ENCODE measurements around the gene RMI2.

RMI2 gene

DNA sequence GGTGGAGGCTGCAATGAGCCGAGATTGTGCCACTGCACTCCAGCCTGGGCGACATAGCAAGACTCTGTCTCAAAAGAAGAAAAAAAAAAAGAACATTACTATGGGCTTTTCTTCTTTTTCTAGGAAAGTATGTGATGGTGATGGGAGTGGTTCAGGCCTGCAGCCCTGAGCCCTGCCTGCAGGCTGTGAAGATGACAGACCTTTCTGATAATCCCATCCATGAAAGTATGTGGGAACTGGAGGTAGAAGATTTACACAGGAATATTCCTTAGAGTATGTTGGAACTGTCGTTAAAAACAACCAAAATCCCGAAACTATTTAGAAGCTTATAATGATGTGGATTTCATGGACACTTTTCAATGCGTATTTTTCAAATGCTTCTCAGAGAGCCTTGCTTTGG is 5.3 kb downstream of the RMI2 start:
- Mint-ChIP-seq H3K36me3 (ENCODE audit: low read depth) (peaks cover 19% of the 10 kb centered on the region), H3K9me3 (no peaks in the 10 kb centered on the region), H3K4me3 (no peak overlapping the region), H3K4me1 (peaks cover 52% of the 10 kb centered on the region), H3K27ac (no peak overlapping the region), H3K27me3 (no peaks in the 10 kb centered on the region)
- ATAC-seq (no peak), DNase-seq (no peak)

DNA sequence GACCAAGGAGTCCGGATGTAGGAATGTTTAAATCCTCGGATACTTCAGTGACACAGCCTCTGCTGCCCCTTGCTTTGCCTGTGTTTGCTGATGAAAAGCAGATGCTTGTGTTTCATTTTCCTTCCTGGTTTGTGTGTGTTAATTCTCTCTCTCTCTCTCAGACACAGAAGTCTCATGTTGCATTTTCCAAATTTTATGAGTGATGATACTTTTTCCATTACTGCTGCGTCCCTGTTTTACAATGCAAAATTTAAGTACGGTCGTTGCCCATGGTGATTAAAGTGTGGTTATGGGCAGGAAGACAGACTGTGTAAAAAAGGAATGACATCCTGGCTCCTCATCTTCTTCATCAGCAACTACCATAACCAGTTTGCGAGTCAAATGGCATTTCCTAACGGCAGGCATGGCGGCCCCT is 5.7 kb downstream of the RMI2 start:
- Mint-ChIP-seq H3K4me3 (no peak overlapping the region), H3K27ac (no peak overlapping the region), H3K9me3 (no peaks in the 10 kb centered on the region), H3K27me3 (no peaks in the 10 kb centered on the region), H3K36me3 (ENCODE audit: low read depth) (peaks cover 21% of the 10 kb centered on the region), H3K4me1 (peaks cover 55% of the 10 kb centered on the region)
- no peak for ATAC-seq
- DNase-seq, result no peak

DNA sequence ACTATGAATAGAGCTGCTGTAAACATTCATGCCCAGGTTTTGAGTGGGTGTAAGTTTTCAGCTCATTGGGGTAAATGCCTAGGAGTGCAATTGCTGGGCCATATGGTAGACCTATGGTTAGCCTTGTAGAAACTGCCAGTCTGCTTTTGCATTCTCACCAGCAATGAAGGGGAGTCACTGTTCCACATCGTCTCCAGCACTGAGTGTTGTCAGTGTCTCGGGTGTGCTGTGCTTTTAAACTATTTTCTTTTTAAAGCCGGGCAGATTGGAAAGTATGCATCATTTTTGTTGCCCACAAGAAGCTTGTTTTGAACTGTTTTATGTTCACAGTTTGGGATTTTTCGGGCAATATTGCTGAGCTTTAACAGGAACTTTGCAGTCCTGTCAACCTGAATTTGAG is 7.9 kb downstream of the RMI2 start:
- ATAC-seq (no peak), DNase-seq (no peak)
- Mint-ChIP-seq H3K36me3 (ENCODE audit: low read depth) (peaks cover 21% of the 10 kb centered on the region), H3K4me3 (no peak overlapping the region), H3K27ac (peak overlapping the region; percentile 0), H3K27me3 (peaks cover 5% of the 10 kb centered on the region), H3K9me3 (no peaks in the 10 kb centered on the region), H3K4me1 (peaks cover 63% of the 10 kb centered on the region)

DNA sequence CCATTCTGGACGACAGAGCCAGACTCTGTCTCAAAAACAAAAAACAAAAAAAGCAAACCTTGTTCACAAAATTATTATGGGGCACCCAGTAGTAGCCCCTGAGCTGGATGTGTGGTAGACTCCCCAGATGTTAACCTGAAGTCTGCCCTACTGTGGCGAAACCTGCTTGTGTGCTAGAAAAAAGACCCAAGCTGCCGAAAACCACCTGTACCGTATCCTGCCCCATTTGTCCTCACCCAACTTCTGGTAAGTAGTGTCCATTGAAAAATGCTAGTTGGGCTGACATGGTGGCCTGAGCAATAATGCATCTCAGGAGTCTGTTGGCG is 9.1 kb downstream of the RMI2 start:
- Mint-ChIP-seq H3K27me3 (peaks cover 9% of the 10 kb centered on the region), H3K4me1 (peaks cover 69% of the 10 kb centered on the region), H3K36me3 (ENCODE audit: low read depth) (peaks cover 21% of the 10 kb centered on the region), H3K9me3 (no peaks in the 10 kb centered on the region), H3K27ac (peak overlapping the region; percentile 89), H3K4me3 (peak overlapping the region; percentile 54)
- DNase-seq (no peak), ATAC-seq (peak; percentile 9)

DNA sequence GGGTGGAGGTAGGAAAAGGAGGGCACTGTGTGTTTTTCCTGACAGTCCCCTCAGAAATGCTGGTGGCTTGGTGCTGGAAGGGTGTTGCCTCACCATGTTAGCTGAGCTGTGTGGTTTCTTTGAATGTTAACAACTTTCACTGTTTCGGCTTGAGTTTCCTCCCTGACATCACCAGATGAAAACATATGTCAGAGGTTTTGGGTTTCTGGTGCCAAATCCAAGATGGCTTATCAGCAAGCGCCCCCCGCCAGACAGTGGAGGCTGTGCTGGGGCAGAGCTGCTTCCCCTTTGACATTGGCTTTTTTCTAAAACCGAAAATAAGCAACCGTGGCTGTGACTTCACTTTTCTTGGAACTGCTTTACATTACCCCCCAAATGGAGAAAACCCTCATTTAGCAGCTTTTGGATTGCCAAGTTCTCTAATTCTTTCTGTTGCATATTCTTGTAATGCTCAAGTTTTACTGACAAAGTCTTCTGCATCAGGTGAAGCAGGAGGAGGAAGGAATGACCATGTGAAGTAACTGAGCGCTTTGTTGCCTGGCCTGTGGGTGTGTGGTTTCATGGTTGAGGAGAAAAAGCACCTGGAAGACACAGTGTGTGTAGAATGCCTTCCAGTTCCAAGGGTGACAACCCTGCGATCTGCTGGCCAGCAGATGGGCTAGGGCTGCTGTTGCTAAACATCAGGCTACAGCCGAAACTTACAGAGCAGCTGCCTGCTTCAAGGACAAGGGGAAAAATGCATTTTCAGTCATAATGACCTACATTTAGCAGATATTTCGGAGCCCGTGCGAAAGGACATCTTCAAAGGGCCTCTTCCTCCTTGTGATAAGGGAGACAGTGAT is 9.7 kb downstream of the RMI2 start:
- ATAC-seq (peak; percentile 94), DNase-seq (peak; percentile 77)
- peaks cover 21% of the 10 kb centered on the region for H3K36me3 Mint-ChIP-seq (ENCODE audit: low read depth)
- peak overlapping the region; percentile 89 for H3K27ac Mint-ChIP-seq
- peak overlapping the region; percentile 54 for H3K4me3 Mint-ChIP-seq
- no peaks in the 10 kb centered on the region for H3K9me3 Mint-ChIP-seq
- H3K27me3 Mint-ChIP-seq, result peaks cover 9% of the 10 kb centered on the region
- peaks cover 67% of the 10 kb centered on the region for H3K4me1 Mint-ChIP-seq

DNA sequence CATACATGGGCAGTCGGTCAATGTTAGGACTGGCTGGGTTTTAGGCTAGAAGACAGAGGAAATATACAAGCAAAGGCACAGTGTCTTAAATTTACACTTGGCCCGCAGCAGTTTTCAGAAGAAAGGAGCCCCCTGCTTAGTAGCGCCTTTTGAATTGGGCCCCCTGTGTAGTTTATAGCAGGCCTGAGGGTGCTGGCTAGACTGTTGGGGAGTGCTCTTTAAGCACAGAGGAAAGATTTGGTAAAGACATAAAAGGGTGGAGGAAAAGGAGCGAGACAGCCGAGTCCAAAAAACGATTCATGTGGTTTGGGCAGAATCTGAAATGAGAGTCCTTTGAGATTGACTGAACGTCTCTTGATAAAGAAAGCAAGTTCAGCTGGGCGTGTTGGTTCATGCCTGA is 10.6 kb downstream of the RMI2 start:
- ATAC-seq (peak; percentile 18), DNase-seq (no peak)
- Mint-ChIP-seq H3K36me3 (ENCODE audit: low read depth) (peaks cover 17% of the 10 kb centered on the region), H3K4me1 (peaks cover 64% of the 10 kb centered on the region), H3K4me3 (peak overlapping the region; percentile 54), H3K27ac (peak overlapping the region; percentile 89), H3K27me3 (peaks cover 11% of the 10 kb centered on the region), H3K9me3 (no peaks in the 10 kb centered on the region)

DNA sequence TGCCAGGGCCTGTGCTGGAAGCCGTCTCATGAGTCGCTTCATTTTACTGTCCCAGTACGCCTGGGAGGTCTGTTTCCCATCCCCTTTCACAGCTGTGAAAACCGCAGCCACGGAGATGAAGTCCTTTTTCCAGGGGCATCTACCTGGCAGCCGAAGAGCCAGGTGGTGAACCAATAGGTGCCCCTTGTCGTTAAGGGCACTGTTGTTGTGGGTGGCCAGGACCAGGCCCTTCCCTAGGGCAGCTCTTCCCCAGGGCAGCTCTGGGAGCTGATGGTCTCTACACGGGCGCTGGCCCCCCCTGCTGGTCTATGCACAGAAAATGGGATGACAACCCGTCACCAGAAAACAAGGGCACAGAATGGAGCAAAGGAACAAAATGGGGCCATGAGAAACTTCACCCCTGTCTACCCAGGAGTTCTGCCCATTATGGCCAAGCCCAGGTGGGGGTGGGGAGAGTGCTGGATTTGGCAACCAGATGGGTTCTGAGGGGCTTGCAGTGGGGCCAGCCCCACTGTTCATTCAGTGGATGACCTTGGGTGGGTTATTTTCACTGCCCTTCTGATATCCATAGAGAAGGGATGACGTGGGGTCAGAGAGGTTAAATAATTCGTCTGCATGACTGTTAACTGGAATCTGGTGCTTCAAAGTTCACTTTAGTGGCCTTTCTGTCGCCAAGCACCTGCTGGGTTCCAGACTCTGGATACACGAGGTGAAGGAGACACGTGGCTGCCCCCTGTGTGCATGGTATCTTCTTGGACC is 11.5 kb downstream of the RMI2 start:
- DNase-seq, result peak; percentile 68
- Mint-ChIP-seq H3K9me3 (no peaks in the 10 kb centered on the region), H3K4me1 (peaks cover 67% of the 10 kb centered on the region), H3K27me3 (peaks cover 12% of the 10 kb centered on the region), H3K27ac (no peak overlapping the region), H3K4me3 (peak overlapping the region; percentile 36), H3K36me3 (ENCODE audit: low read depth) (peaks cover 10% of the 10 kb centered on the region)
- ATAC-seq, result no peak

DNA sequence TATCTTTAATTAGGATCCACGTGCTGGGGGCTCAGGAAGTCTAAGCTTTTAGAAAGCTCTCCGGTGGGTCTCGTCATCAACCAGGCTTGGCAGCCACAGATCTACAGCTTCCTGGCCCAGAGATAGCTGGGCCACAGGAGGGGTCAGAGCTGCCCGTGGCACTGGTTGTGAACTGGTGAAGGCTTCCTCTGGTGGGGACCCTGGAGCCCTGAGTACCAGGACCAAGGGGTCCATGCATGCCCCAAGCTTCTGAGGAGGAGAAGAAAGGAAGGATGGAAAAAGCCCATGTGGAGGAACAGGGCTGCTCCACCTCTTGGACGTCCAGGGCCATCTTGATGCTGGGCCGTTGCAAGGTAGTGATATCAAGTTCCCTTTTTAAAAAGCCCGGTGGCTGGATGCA is 13.3 kb downstream of the RMI2 start:
- peaks cover 12% of the 10 kb centered on the region for H3K27me3 Mint-ChIP-seq
- no peak overlapping the region for H3K27ac Mint-ChIP-seq
- peaks cover 2% of the 10 kb centered on the region for H3K36me3 Mint-ChIP-seq (ENCODE audit: low read depth)
- peaks cover 76% of the 10 kb centered on the region for H3K4me1 Mint-ChIP-seq
- no peaks in the 10 kb centered on the region for H3K9me3 Mint-ChIP-seq
- H3K4me3 Mint-ChIP-seq, result no peak overlapping the region
- DNase-seq (no peak), ATAC-seq (no peak)

DNA sequence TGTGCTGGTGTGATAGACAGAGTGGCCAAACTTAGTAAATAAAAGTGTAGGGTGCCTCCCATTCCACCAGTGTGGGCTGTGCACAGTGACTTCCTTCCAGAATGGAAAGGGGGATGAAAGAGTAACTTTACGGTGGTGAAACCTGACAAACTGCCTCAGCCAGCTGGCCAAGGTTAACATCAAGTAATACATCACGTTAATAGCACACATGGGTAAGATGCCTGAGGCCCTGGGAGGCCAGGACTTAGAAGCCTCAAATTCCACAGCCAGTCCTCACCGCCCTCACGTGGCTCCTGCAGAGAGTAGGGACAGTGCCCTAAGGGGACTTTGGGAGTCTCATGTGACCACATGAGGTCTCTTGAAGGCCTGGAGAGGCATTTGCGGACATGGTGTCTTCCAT is 14.1 kb downstream of the RMI2 start:
- H3K4me1 Mint-ChIP-seq, result peaks cover 74% of the 10 kb centered on the region
- H3K27ac Mint-ChIP-seq, result peak overlapping the region; percentile 31
- no peak overlapping the region for H3K4me3 Mint-ChIP-seq
- peaks cover 12% of the 10 kb centered on the region for H3K27me3 Mint-ChIP-seq
- DNase-seq (no peak), ATAC-seq (no peak)
- peaks cover 2% of the 10 kb centered on the region for H3K36me3 Mint-ChIP-seq (ENCODE audit: low read depth)
- no peaks in the 10 kb centered on the region for H3K9me3 Mint-ChIP-seq

DNA sequence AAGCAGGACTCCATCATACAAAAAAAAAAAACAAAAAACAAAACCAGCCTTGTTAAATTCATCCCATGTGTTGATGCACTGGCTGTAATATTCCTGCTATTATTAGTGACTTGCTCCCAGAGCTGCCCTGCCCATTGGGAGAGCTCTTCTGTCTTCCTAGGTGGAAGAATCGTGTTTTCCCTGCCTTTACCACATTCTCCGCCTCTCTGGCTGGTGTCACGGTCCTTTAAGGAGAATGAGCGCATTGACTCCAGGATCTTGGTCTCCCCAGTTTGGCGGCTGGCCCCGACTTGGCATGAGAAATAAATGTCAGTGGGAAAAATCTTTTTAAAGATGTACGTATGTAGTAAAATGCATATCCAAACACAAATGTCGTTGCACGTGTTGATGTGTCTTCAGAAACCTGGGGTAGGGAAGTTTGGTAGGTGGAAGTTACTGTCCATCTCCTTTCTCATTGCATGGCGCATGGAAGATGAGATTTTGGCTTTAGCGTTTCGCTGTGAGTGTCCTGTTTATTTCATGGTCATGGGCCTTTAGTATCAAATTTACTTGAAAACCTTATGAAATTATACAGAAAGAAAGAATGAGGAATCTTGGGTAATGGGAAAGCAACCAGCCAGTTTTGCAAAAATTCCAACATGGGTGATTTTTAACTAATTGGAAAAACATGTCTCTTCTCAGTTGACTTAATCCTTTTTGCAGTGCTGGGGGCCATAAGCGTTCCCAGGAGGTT is 15.5 kb downstream of the RMI2 start:
- Mint-ChIP-seq H3K9me3 (no peaks in the 10 kb centered on the region), H3K4me1 (peaks cover 66% of the 10 kb centered on the region), H3K27me3 (peaks cover 12% of the 10 kb centered on the region), H3K27ac (no peak overlapping the region), H3K36me3 (ENCODE audit: low read depth) (peaks cover 1% of the 10 kb centered on the region), H3K4me3 (no peak overlapping the region)
- DNase-seq (no peak), ATAC-seq (no peak)

DNA sequence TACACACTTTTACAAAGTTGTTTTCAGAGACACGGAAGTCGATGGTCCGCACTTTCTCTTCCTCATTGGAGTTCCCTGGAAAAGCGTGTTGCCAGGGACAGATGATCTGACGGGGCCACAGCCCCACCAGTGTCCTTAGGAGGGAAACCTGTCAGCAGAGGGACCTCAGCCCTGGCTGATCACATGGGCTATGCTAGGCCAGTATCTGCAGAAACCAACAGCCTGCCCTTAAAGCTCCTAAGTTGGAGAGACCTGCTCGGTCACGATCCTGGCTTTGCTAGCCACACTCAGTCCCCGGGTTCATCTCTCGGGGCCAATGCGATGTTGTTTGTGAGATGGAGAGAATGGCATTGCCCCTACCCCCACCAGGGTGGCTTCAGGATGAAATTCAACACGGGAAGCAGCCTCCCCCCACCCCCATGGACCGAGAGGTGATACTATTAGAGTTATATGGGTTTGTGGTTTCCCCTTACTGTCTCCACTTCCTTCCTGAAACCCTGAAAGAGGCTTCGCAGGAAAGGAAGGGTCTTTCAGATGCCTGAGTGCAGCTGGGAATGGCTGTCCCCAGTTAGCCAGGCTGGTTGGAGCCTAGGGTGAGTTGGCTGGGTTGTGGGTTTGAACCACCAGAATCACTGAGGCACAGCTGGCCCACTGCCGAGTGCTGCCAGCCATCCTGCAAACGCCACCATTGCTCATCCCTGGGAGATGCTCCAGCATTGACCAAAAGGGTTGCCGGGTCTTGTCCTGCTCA is 16.6 kb downstream of the RMI2 start:
- H3K27me3 Mint-ChIP-seq, result peaks cover 12% of the 10 kb centered on the region
- no peaks in the 10 kb centered on the region for H3K9me3 Mint-ChIP-seq
- ATAC-seq (peak; percentile 10), DNase-seq (peak; percentile 45)
- peak overlapping the region; percentile 51 for H3K4me3 Mint-ChIP-seq
- H3K4me1 Mint-ChIP-seq, result peaks cover 60% of the 10 kb centered on the region
- peak overlapping the region; percentile 29 for H3K27ac Mint-ChIP-seq
- no peaks in the 10 kb centered on the region for H3K36me3 Mint-ChIP-seq (ENCODE audit: low read depth)

DNA sequence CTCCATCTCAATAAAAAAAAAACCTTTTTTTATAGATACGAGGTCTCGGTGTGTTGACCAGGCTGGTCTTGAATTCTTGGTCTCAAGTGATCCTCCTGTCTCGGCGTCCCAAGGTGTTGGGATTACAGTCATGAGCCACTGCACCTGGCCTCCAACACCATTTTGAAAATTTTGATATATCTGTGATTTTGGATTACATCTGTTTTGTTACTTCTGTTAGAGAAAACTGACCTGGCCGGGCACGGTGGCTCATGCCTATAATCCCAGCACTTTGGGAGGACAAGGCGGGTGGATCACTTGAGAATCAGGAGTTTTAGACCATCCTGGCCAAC is 18.6 kb downstream of the RMI2 start:
- H3K27me3 Mint-ChIP-seq, result peaks cover 7% of the 10 kb centered on the region
- DNase-seq, result no peak
- H3K36me3 Mint-ChIP-seq (ENCODE audit: low read depth), result no peaks in the 10 kb centered on the region
- ATAC-seq, result no peak
- H3K4me1 Mint-ChIP-seq, result peaks cover 47% of the 10 kb centered on the region
- H3K4me3 Mint-ChIP-seq, result no peak overlapping the region
- no peaks in the 10 kb centered on the region for H3K9me3 Mint-ChIP-seq
- no peak overlapping the region for H3K27ac Mint-ChIP-seq

DNA sequence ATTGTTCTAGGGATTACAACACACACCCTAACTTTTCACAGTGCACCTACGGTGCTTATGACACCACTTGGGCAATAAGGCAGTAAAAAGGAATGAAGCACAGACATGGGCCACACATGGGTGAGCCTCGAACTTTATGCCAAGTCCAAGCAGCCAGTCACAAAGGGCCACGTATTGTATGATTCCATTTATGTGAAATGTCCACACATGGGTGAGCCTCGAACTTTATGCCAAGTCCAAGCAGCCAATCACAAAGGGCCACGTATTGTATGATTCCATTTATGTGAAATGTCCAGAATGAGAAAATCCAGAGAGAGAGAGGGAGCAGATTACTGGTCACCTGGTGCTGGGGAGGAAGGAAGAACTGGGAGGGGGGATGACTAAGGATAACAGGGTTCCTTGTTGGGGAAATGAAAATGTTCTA is 22.2 kb downstream of the RMI2 start:
- peaks cover 39% of the 10 kb centered on the region for H3K4me1 Mint-ChIP-seq
- no peak for DNase-seq
- H3K36me3 Mint-ChIP-seq (ENCODE audit: low read depth), result no peaks in the 10 kb centered on the region
- no peak overlapping the region for H3K4me3 Mint-ChIP-seq
- no peaks in the 10 kb centered on the region for H3K9me3 Mint-ChIP-seq
- ATAC-seq, result no peak
- H3K27me3 Mint-ChIP-seq, result no peaks in the 10 kb centered on the region
- no peak overlapping the region for H3K27ac Mint-ChIP-seq

Data from activated naive CD8-positive, alpha-beta T cell treated with anti-CD3 and anti-CD28 coated beads, Interleukin-2, amount 50 U/mL, for 24 hours (primary cell).